SK-N-SH treated with all-trans-retinoic acid at 6 μM for 48 hours (cell line): ENCODE results near the gene LPXN.

ENCODE experiments used
- ATAC-seq: fragments of 200-7000 bp; cut with Tn5 transposase; 3 replicates; pipeline ENCODE4 v1.9.1; 2020; ENCODE audit warnings: mild to moderate bottlenecking, moderate library complexity
- ARNTL ChIP-seq: fragments of 450-650 bp; formaldehyde crosslinking; IDR thresholded peaks from 2 replicates; pipeline ENCODE4 v1.5.0; 2020; ENCODE audit warnings: low read depth, mild to moderate bottlenecking, moderate library complexity, borderline replicate concordance
- BACH2 ChIP-seq: fragments of 250-450 bp; sonication (Bioruptor Pico); IDR thresholded peaks from 2 replicates; pipeline ENCODE4 v1.9.0; 2021; ENCODE audit warnings: mild to moderate bottlenecking, borderline replicate concordance
- CSDC2 ChIP-seq: fragments of 250-450 bp; sonication (Bioruptor Pico); IDR thresholded peaks from 2 replicates; pipeline ENCODE4 v1.5.0; 2020; ENCODE audit warnings: mild to moderate bottlenecking, moderate library complexity
- CSRNP3 ChIP-seq: fragments of 250-450 bp; sonication (Bioruptor Pico); IDR thresholded peaks from 2 replicates; pipeline ENCODE4 v1.5.1; 2021; ENCODE audit warnings: mild to moderate bottlenecking, moderate library complexity
- ESRRG ChIP-seq: fragments of 250-450 bp; sonication (Bioruptor Pico); IDR thresholded peaks from 2 replicates; pipeline ENCODE4 v1.6.1; 2021; ENCODE audit warnings: mild to moderate bottlenecking
- GLIS3 ChIP-seq: fragments of 250-450 bp; sonication (Bioruptor Pico); IDR thresholded peaks from 2 replicates; pipeline ENCODE4 v1.5.0; 2020; ENCODE audit warnings: mild to moderate bottlenecking, moderate library complexity
- ISL1 ChIP-seq: fragments of 250-450 bp; sonication (Bioruptor Pico); IDR thresholded peaks from 2 replicates; pipeline ENCODE4 v2.1.2; 2022; ENCODE audit warnings: mild to moderate bottlenecking, moderate library complexity
- OSR1 ChIP-seq: fragments of 250-450 bp; sonication (Bioruptor Pico); IDR thresholded peaks from 2 replicates; pipeline ENCODE4 v1.8.0; 2022; ENCODE audit warnings: moderate library complexity, mild to moderate bottlenecking, inconsistent platforms
- PATZ1 ChIP-seq: fragments of 250-450 bp; sonication (Bioruptor Pico); IDR thresholded peaks from 2 replicates; pipeline ENCODE4 v1.8.0; 2020; ENCODE audit warnings: mild to moderate bottlenecking, moderate library complexity, borderline replicate concordance
- PPARA ChIP-seq: fragments of 250-450 bp; sonication (Bioruptor Pico); IDR thresholded peaks from 2 replicates; pipeline ENCODE4 v1.5.0; 2020; ENCODE audit warnings: mild to moderate bottlenecking, borderline replicate concordance
- RARB ChIP-seq: fragments of 250-450 bp; sonication (Bioruptor Pico); IDR thresholded peaks from 2 replicates; pipeline ENCODE4 v1.8.0; 2021; ENCODE audit warnings: mild to moderate bottlenecking, moderate library complexity
- SNAI2 ChIP-seq: fragments of 250-450 bp; sonication (Bioruptor Pico); IDR thresholded peaks from 2 replicates; pipeline ENCODE4 v1.5.0; 2020; ENCODE audit warnings: mild to moderate bottlenecking, moderate library complexity
- TOX ChIP-seq: fragments of 250-450 bp; sonication (Bioruptor Pico); IDR thresholded peaks from 2 replicates; pipeline ENCODE4 v1.8.0; 2021; ENCODE audit warnings: mild to moderate bottlenecking, moderate library complexity, borderline replicate concordance
- TSHZ2 ChIP-seq: fragments of 250-450 bp; sonication (Bioruptor Pico); IDR thresholded peaks from 2 replicates; pipeline ENCODE4 v1.5.0; 2020; ENCODE audit warnings: mild to moderate bottlenecking, moderate library complexity
- ZC3H10 ChIP-seq: fragments of 250-450 bp; sonication (Bioruptor Pico); IDR thresholded peaks from 2 replicates; pipeline ENCODE4 v1.5.1; 2021; ENCODE audit warnings: mild to moderate bottlenecking, moderate library complexity
- ZFP3 ChIP-seq: fragments of 250-450 bp; sonication (Bioruptor Pico); IDR thresholded peaks from 2 replicates; pipeline ENCODE4 v1.5.0; 2020; ENCODE audit warnings: mild to moderate bottlenecking, moderate library complexity
- ZFP30 ChIP-seq: fragments of 450-650 bp; formaldehyde crosslinking; IDR thresholded peaks from 2 replicates; pipeline ENCODE4 v1.5.0; 2022; ENCODE audit warnings: mild to moderate bottlenecking, moderate library complexity
- ZNF565 ChIP-seq: fragments of 450-650 bp; formaldehyde crosslinking; conservative IDR thresholded peaks from 2 replicates; pipeline ENCODE4 v1.5.0; 2020; ENCODE audit warnings: low read depth, mild to moderate bottlenecking, moderate library complexity
- ZNF70 ChIP-seq: fragments of 450-650 bp; formaldehyde crosslinking; IDR thresholded peaks from 2 replicates; pipeline ENCODE4 v1.5.0; 2020; ENCODE audit warnings: mild to moderate bottlenecking, moderate library complexity
- ZNF8 ChIP-seq: fragments of 450-650 bp; formaldehyde crosslinking; IDR thresholded peaks from 2 replicates; pipeline ENCODE4 v1.5.0; 2020; ENCODE audit warnings: mild to moderate bottlenecking, moderate library complexity
- TF ChIP-seq, protein P1 (sequence below): fragments of 250-450 bp; sonication (Bioruptor Pico); IDR thresholded peaks from 2 replicates; pipeline ENCODE4 v1.8.0; 2021; ENCODE audit warnings: low read depth, mild to moderate bottlenecking, moderate library complexity, borderline replicate concordance
- TF ChIP-seq, protein P2 (sequence below): fragments of 250-450 bp; sonication (Bioruptor Pico); IDR thresholded peaks from 2 replicates; pipeline ENCODE4 v1.5.1; 2020; ENCODE audit warnings: low read depth, mild to moderate bottlenecking, moderate library complexity

The LPXN gene

GRCh38 chr11:58615559-58615958 lies 39.9 kb upstream of the LPXN start:
- no peak for ATAC-seq
- TF ChIP-seq ARNTL (CRISPR knock-in tag): no peak
- TF ChIP-seq ISL1 (CRISPR knock-in tag): no peak
- no peak for TF ChIP-seq PPARA (CRISPR knock-in tag)
- no peak for TF ChIP-seq SNAI2 (CRISPR knock-in tag)
- TF ChIP-seq ZC3H10 (CRISPR knock-in tag): no peak
- TF ChIP-seq, protein P1, sequence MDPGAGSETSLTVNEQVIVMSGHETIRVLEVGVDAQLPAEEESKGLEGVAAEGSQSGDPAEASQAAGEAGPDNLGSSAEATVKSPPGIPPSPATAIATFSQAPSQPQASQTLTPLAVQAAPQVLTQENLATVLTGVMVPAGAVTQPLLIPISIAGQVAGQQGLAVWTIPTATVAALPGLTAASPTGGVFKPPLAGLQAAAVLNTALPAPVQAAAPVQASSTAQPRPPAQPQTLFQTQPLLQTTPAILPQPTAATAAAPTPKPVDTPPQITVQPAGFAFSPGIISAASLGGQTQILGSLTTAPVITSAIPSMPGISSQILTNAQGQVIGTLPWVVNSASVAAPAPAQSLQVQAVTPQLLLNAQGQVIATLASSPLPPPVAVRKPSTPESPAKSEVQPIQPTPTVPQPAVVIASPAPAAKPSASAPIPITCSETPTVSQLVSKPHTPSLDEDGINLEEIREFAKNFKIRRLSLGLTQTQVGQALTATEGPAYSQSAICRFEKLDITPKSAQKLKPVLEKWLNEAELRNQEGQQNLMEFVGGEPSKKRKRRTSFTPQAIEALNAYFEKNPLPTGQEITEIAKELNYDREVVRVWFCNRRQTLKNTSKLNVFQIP (CRISPR knock-in tag): no peak
- no peak for TF ChIP-seq TSHZ2 (CRISPR knock-in tag)
- TF ChIP-seq TOX (CRISPR knock-in tag): no peak
- TF ChIP-seq ZNF565 (CRISPR knock-in tag): no peak
- TF ChIP-seq OSR1 (CRISPR knock-in tag): no peak
- no peak for TF ChIP-seq ZFP30 (CRISPR knock-in tag)
- TF ChIP-seq, all 23 proteins: peak for 0

GRCh38 chr11:58613228-58613627 lies 37.6 kb upstream of the LPXN start:
- no peak for TF ChIP-seq ISL1 (CRISPR knock-in tag)
- no peak for TF ChIP-seq SNAI2 (CRISPR knock-in tag)
- TF ChIP-seq ZNF565 (CRISPR knock-in tag): no peak
- TF ChIP-seq ZFP3 (CRISPR knock-in tag): no peak
- TF ChIP-seq RARB (CRISPR knock-in tag): no peak
- TF ChIP-seq, protein P2, sequence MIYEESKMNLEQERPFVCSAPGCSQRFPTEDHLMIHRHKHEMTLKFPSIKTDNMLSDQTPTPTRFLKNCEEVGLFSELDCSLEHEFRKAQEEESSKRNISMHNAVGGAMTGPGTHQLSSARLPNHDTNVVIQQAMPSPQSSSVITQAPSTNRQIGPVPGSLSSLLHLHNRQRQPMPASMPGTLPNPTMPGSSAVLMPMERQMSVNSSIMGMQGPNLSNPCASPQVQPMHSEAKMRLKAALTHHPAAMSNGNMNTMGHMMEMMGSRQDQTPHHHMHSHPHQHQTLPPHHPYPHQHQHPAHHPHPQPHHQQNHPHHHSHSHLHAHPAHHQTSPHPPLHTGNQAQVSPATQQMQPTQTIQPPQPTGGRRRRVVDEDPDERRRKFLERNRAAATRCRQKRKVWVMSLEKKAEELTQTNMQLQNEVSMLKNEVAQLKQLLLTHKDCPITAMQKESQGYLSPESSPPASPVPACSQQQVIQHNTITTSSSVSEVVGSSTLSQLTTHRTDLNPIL: no peak
- no peak for TF ChIP-seq ZNF8 (CRISPR knock-in tag)
- no peak for TF ChIP-seq BACH2 (CRISPR knock-in tag)
- no peak for TF ChIP-seq OSR1 (CRISPR knock-in tag)
- TF ChIP-seq CSRNP3 (CRISPR knock-in tag): no peak
- no peak for TF ChIP-seq PPARA (CRISPR knock-in tag)
- ATAC-seq: no peak

DNA sequence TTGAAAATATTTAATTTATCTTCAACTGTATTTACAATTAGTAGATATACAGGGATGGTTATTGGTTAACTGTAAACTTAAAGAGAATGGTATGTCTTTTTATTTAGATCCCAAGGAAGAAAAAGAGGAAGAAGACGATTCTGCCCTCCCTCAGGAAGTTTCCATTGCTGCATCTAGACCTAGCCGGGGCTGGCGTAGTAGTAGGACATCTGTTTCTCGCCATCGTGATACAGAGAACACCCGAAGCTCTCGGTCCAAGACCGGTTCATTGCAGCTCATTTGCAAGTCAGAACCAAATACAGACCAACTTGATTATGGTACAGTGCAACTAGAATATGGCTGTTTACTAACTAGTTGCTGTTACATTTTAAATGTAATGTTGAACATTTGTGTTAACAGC lies 34.1 kb upstream of the LPXN start:
- TF ChIP-seq CSDC2 (CRISPR knock-in tag): no peak
- no peak for TF ChIP-seq CSRNP3 (CRISPR knock-in tag)
- TF ChIP-seq SNAI2 (CRISPR knock-in tag): no peak
- no peak for TF ChIP-seq OSR1 (CRISPR knock-in tag)
- no peak for TF ChIP-seq RARB (CRISPR knock-in tag)
- no peak for TF ChIP-seq ZNF565 (CRISPR knock-in tag)
- no peak for TF ChIP-seq BACH2 (CRISPR knock-in tag)
- TF ChIP-seq GLIS3 (CRISPR knock-in tag): no peak
- no peak for TF ChIP-seq ISL1 (CRISPR knock-in tag)
- TF ChIP-seq, protein P1 (CRISPR knock-in tag): no peak
- TF ChIP-seq ZNF70 (CRISPR knock-in tag): no peak
- no peak for TF ChIP-seq TOX (CRISPR knock-in tag)
- no peak for TF ChIP-seq ZFP30 (CRISPR knock-in tag)
- TF ChIP-seq ZFP3 (CRISPR knock-in tag): no peak
- TF ChIP-seq ESRRG (CRISPR knock-in tag): no peak
- TF ChIP-seq PATZ1 (CRISPR knock-in tag): no peak
- TF ChIP-seq PPARA (CRISPR knock-in tag): no peak
- no peak for ATAC-seq
